Skeletal muscle cell (primary cell): Measurements from ENCODE around the gene FAM171A1.

ENCODE experiments used
- DNase-seq: peaks from one replicate; pipeline ENCODE4 v3.0.0-alpha.2; 2010; ENCODE audit warnings: low read depth
- H3K4me3 ChIP-seq: 2 replicates; pipeline ENCODE4 v1.5.1; 2011; ENCODE audit warnings: low read depth, mild to moderate bottlenecking, control low read depth, low read length, moderate library complexity

The FAM171A1 gene

DNA sequence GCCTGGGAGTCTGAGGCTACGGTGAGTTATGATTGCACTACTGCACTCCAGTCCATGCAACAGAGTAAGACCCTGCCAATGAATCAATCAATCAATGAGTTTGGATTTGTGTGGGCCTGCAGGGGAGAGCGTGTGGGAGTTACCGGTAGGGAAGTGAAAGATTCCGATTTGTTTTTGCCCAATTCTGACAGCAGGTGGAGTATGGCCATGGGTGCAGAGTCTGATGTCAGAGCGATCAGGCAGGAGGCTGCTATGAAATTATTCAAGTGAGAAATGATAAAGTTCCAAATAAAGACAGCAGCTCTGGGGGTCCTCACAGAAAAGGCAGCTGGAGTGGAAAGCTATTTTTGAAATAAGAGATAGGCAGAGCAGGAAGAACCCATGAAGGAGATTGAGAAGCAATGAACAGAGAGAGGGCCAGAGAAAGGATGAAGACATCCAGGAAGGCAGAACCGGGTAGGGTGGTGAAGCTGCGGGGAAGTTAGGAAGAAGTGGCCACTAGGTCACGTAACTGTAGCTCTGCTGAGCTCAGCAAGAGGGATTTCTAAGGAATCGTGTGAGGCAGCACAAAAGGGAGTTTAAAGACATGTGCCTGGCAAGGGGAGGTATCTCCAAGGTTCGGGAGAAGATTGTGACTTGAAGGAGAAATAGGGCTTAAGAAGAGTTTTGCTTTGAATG lies 108.9 kb downstream of the FAM171A1 start:
- no peak overlapping the region for H3K4me3 ChIP-seq
- DNase-seq: no peak

DNA sequence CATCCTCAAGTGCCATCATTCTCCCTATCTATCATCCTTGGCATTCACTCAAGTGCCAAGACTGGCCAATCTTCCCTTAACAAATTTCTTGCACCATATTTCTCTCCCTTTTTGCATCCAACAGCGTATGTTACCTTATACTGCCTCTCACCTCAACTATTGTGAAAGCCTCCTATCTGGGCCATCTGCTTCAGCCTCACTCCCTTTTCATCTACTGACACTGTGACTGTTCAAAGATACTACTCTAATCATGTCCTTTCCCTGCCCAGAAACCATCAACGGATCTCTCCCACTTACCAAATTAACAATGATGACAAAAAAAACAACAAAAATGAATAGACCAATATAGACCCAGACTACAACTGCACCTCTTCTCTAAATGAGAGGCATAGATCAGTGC lies 112.0 kb downstream of the FAM171A1 start:
- DNase-seq: no peak
- no peak overlapping the region for H3K4me3 ChIP-seq

DNA sequence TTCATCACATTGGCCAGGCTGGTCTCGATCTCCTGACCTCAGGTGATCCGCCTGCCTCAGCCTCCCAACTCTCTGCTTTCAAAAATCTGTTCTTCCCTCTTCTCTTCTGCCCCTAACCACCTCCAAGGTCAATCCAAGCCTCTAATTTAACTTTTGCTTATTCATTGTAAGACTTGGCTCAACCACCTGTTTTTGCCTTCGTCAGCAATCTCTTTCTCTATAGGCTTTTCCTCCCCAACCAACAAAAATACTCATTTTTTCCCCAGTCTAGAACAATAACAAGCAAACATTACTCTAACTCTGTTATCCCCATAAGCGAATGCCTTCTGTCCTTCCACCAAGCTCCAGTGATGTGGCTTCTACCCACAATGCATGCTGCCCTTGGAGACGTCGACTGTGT lies 112.8 kb downstream of the FAM171A1 start:
- no peak overlapping the region for H3K4me3 ChIP-seq
- DNase-seq: no peak

DNA sequence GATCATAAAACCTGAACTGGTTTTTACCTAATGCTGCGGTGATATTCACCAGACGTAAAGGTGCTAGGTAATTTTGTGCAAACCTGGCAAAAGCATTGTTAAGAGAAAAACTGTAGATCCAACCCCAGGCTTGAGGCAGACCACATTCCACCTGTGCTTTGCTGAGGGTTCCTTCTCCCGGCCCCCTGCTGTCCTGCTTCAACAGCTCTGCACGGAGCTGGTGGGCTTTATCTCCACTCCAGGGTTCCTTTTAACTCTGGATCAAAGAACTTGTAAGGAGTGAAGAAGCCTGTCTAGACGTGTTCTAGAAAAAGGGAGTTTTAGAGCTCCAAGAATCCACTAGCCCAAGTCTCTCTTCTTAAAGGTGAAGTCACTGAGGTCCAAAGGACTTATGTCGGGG lies 115.1 kb downstream of the FAM171A1 start:
- no peak for DNase-seq
- H3K4me3 ChIP-seq: no peak overlapping the region

DNA sequence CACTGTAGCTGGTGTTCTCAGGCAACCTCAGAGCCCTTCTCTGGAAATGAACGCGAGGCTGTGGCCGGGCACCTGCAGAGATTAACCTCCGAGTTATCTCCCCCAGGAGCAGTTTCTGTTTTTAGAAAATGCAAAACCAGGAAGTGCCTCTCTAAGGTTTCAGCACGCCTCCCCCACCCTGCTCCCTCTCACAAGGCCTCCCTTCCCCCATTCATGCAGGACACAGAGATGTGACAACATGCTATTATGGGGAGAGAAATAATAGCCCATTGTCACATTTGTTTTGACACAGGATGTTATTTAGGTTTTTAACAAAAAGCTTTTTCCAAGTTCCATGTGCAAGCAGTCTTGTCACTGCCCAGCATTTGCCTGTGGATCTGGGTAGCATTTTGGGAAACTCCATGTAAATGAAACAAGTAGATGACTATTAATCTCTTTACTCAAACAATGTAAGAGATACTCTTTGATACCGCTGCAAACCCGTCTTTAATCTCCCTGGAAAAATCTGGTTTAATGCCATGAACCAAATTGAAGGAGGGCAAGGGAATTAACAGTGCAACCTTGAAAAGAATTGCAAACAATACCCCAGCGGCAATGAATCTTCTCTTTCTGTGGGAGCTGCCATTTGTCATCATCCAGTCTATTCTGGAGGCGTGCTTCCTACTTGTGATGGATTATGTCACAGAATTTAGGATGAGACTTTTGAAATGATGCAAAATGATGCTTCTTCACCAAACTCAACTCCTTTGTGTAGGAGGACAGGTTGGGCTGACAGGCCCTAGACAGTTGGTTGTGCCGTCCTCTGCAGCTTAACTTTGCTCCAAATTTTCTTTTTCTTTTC lies 116.1 kb downstream of the FAM171A1 start:
- H3K4me3 ChIP-seq: no peak overlapping the region
- no peak for DNase-seq

DNA sequence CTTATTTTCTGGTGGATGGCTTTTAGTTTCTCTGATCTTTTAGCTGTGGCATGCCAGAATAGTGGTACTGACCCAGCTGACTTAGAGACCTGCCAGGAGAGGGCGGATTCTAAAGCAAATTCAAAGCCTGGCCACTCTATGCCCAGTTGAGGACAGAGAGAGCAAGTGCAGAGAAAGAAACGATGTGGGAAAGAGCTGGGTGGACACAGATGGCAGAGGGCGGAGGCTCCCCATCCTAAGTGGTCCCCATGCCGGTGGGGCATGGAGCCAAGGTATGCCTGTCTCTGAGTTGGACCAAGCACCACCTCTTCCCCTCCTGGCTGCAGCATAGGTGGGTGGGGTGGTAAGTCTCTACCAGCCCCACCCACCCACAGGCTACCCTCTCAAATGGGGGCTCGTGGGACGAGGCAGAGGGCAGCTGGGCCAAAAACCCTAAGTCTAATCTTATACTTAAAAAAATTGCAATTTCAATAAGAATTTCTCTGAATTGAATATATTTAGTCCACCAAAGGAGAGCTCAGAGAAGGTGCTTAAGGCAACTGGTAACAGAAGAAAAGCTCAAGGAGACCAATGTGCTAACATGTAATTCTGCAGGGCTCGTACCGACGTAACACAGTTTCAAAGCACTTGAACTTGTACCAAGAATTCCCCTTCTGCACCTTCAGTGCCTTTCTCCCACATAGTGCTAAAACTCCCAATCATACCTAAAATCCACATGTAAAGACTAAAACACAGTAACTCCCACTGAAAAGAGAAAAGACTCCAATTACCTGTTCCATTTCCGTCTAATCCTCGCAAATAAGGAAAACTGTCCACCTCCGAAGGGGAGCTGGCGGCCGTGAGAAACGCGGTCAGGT lies 116.9 kb downstream of the FAM171A1 start:
- no peak overlapping the region for H3K4me3 ChIP-seq

DNA sequence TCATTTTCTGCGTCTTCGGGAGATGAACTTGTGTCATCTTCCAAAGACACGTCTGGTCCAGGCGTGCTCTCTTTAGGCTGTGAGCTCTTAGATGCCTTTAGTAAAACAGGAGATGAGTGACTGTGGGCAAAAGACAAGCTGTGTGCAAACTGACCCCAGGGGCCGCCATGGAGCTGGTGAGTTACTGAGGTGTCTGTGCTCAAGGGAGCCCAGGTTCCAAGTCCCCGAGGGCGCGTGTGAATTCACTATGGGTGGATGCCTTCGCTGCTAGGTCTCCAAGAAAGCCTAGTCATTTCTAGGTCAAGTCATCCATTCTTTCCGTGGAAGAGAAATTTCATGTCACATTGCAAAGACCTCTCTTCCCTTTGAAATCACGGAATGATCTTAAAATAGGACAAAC lies 118.7 kb downstream of the FAM171A1 start:
- no peak overlapping the region for H3K4me3 ChIP-seq
- DNase-seq: no peak

More for the DNA sequence above, 116.9 kb downstream of the FAM171A1 start:
- no peak for DNase-seq

DNA sequence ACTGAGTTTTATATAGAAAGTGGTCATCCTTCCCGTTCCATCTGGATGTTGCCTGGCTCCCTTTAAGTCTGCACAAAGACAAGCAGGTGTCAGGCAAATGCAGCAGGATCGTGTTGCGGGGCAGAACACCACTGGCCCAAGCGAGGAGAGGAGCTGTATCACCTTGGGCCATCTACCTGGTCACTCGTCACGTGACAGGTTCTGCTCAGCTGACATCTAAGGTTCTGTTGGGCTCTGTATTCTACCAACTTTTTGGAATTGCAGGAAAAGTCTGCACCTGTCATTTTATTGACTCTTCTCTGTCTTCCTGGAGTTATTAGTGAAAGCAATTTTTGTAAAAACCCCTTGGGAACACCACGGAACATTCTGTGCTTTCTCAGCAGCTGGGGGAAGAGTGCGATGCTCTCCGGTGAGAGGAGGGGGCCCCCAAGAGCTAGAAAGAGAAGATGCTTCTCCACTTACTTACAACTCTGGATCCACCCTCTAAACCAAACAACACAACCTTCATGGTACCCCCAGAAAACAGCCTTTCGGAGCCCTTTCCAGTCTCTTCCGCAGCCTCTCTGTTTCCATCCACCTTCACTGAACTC lies 119.2 kb downstream of the FAM171A1 start:
- peak; percentile 24 for DNase-seq
- no peak overlapping the region for H3K4me3 ChIP-seq

DNA sequence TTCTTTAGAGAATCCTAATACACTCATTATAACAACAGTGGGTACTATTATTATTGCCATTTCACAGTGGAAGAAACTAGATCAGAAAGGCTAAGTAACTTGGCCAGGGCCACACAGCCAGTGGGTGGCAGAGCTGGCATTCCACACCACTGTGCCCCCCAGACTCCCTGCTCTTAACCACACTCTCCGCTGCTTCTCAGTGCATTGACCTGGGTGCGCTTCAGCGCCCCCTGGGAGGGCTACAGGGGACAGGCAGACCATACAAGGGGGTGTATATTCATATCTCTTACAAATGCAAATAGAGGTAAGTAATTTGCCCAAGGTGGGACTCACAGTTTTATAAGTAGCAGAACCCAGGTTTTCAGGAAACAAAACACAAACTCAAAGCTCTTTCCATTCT lies 125.6 kb downstream of the FAM171A1 start:
- no peak overlapping the region for H3K4me3 ChIP-seq
- no peak for DNase-seq

DNA sequence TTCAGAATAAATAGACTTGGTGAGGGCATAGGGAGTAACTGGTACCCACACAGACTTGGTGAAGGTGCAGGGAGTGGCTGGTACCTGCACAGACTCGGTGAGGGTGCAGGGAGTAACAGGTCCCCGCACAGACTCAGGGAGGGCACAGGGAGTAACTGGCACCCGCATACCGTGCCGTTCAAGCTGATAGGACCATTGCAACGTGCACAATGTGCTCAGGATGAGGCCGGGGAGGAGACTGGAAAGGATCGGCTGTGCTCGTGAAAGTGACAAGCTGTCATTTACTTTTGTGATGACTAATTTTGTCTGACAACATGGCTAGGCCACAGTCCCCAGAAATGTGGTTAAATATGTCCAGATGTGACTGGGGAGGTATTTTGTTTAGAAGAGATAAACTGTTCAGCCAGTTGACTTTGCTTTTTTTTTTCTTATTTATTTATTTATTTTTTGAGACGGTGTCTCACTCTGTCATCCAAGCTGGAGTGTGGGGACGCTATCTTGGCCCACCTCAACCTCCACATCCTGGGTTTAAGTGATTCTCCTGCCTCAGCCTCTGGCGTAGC lies 126.4 kb downstream of the FAM171A1 start:
- no peak overlapping the region for H3K4me3 ChIP-seq
- DNase-seq: no peak

DNA sequence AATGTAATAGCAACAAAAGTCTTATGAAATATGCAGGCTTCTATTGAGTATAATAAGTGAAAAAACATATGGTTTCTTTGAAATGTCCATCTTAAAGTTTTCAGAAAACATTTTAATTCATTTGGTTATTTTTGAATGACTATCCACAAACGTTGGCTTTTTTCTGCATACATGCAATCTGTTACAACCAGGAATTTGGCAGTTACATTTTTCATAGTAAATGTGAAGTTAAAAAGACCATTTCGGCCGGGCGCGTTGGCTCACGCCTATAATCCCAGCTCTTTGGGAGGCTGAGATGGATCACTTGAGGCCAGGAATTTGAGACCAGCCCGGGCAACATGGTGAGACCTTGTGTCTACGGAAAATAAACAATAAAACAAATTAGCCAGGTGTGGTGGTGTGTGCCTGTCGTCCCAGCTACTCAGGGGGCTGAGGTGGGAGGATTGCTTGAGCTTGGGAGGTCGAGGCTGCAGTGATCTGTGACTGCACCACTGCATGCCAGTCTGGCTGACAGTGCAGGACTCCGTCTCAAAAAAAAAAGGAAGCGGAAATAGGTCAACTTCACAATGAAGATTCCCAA lies 128.7 kb downstream of the FAM171A1 start:
- H3K4me3 ChIP-seq: no peak overlapping the region
- no peak for DNase-seq

DNA sequence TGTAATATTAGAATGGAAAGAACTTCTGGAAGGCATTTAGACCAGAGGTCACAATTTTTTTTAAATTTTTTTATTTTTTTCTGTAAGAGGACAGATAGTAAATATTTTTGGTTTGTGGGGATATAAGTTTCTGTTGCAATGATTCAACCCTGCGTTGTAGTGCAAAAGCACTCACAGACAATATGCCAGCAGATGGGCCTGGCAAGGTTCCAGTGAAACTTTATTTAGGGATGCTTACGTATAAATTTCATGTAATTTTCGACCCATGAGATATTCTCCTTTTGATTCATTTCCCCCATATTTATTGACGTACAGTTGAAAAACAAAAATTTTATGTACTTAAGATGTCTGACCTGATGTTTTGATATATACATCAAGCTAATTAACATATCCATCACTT lies 129.8 kb downstream of the FAM171A1 start:
- no peak overlapping the region for H3K4me3 ChIP-seq
- no peak for DNase-seq

DNA sequence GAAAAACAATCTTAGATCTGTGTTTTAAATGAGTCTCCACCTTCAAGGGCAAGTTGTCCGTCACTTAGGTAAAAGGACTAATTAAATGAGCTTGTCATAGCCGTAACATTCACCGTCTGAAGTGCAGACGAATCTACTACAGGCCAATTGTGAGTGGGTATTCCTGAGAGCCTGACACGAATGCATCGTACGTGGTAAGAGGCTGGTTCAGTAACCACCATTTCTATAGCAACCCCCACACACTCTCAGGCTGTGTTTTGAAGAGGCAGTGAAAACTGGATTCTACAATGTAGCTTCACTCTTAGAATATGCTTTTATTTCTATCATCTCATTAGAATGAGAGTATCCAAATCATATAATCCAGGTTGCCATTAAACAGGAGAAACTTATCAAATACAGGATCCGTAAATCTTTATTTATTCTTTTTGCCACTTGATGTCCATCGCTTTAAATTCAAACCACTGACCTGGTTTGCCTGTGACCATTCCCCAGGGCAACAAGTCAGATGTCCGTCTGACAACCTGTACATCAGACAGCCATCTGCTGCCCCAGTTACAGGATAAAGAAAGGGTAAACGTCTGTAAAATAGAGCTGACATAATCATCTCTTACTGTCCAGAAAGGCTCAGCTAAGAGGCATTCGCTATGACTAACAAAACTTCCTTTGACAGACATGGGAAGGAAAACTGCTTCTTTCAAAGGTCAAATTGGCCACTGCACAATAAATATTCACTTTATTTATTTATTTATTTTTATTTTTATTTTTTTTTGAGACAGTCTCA lies 132.3 kb downstream of the FAM171A1 start:
- no peak overlapping the region for H3K4me3 ChIP-seq
- no peak for DNase-seq

DNA sequence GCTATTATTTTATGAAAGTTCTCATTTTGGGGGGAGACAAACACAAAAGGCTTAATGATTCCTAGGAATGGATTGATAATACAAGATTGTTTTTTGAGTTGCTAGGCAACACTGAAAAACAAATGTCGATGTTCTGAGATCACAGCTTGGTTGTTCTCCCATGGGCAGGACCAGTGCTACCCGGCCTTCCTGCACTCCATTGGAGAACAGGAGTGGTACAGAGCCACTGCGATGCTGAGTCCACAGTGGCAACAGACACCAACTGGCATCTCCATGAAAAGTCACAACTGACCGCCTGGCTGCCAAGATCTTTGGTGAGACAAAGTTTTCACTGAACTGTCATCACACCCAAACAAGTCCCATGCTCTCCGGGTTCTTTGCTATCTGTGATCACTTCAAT lies 133.7 kb downstream of the FAM171A1 start:
- peak; percentile 39 for DNase-seq
- H3K4me3 ChIP-seq: no peak overlapping the region

DNA sequence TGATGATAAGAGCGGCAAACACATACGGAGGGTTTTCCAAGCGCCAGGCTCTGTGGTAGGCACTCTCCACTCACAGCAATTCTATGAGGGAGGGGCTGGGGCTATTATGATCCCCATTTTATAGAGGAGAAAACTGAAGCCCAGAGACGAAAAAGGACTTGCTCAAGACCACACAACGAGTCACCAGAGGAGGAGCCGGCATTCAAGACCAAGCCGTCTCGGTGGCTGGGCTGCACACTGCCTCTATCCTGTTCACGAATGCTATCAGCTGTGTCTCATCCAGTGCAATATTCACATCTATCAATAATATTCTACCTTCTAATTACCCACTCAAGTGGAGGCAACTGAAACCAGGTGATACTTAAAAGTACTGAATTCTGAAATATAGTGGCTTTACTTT lies 134.7 kb downstream of the FAM171A1 start:
- DNase-seq: peak; percentile 4
- H3K4me3 ChIP-seq: no peak overlapping the region

DNA sequence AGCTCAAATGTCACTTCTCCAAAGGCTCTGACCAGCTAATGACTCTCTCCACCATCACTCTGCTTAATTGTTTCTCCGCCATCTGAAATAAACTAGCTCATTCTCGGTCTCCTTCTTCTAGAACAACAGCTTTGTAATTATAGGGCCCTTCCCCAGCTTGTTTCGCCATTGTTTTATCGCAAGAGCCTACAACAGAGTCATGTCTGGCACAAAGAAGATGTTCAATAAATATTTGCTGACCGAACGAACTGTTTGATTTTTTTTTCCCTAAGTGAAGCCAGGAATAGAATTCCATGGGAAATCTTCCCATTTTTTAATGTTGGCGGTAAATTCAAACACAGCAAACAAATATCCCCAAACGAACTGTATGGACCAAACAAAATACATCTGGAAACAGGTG lies 138.8 kb downstream of the FAM171A1 start:
- no peak for DNase-seq
- H3K4me3 ChIP-seq: no peak overlapping the region

DNA sequence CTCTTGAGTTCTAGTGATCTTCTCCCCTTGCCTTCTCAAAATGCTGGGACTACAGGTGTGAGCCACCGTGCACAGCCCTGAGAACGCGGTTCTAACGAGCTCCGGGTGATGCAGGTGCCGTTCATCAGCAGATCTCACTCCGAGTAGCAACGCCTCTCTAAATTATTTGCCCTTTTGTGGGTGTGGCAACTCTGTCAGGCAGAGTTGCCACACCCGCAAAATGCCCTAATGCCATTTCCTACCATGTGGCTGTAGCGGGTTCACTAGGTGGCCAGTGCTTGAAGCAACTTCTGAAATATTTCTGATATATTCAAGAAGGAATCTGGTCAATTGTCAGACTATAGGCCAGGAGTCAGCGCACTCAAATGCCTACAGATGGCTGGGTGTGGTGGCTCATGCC lies 139.7 kb downstream of the FAM171A1 start:
- DNase-seq: no peak
- no peak overlapping the region for H3K4me3 ChIP-seq

DNA sequence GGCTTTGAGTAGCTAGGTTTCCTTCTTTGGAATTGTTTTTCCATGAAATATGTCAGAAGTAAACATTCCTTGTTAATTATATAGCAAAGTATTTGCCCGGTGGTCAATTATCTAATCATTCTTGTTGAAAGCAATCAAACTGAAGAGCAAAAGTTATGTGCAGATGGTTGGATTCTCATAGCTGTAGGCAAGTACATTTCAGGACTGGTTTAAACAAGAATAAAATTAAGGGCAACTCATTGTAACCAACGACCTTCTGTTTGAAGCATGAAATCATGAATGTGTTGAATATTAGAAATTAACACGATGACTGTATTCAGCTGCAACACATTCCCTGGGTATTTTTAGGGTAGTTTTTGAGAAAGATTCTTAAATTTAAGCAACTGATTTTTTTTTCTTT lies 140.8 kb downstream of the FAM171A1 start:
- DNase-seq: no peak
- no peak overlapping the region for H3K4me3 ChIP-seq
